DOHH2 (cell line): ENCODE measurements around the gene SPTAN1.

ENCODE experiments used
- EZH2phosphoT487 ChIP-seq: fragments of 200-600 bp; sonication (generic); IDR thresholded peaks from 2 replicates; pipeline ENCODE4 v1.6.1; 2017; ENCODE audit warnings: borderline replicate concordance, mild to moderate bottlenecking, antibody characterized with exemption, low read length, moderate library complexity, mixed read lengths
- TF ChIP-seq, protein P1 (sequence below): fragments of 200-600 bp; sonication (generic); IDR thresholded peaks from one replicate; pipeline ENCODE4 v1.5.1; 2014; ENCODE audit warnings: antibody characterized with exemption, mild to moderate bottlenecking, low read depth, low read length; ENCODE audit not compliant: poor library complexity, severe bottlenecking

DNA sequence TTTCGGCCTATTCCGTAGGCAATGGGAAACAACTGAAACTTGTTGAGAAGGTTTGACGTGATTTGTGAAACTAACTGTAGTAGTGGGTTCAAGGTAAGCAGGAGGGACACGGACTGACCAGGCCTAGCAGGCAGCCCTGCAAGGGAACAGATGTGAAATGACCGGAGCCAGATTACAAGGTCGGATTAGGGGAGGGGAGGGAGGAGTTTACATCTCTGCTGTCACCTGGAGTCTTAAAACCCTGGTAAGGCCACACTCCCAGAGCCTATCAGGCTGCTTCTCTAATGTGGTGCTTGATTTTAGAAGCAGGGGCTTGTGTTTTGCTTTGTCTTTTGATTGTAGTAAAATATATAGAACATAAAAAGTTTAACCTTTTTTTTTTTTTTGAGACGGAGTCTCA, 3.5 kb upstream of the SPTAN1 start:
- TF ChIP-seq, protein P1, sequence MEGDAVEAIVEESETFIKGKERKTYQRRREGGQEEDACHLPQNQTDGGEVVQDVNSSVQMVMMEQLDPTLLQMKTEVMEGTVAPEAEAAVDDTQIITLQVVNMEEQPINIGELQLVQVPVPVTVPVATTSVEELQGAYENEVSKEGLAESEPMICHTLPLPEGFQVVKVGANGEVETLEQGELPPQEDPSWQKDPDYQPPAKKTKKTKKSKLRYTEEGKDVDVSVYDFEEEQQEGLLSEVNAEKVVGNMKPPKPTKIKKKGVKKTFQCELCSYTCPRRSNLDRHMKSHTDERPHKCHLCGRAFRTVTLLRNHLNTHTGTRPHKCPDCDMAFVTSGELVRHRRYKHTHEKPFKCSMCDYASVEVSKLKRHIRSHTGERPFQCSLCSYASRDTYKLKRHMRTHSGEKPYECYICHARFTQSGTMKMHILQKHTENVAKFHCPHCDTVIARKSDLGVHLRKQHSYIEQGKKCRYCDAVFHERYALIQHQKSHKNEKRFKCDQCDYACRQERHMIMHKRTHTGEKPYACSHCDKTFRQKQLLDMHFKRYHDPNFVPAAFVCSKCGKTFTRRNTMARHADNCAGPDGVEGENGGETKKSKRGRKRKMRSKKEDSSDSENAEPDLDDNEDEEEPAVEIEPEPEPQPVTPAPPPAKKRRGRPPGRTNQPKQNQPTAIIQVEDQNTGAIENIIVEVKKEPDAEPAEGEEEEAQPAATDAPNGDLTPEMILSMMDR = no peak
- TF ChIP-seq EZH2phosphoT487 = no peak
